Measurements from ENCODE around the gene GPR158. TPM values are rescaled to one million over a fixed set of nuclear protein-coding genes. Genes with fewer than 3 reads are reported as not detected.
A peak's percentile ranks its signal among the peaks of the same experiment; 100 is the strongest.
"Not testable (repeated sequence)": the region's sequence is repeated elsewhere in the genome, so short reads cannot be mapped to it uniquely, and the experiment has no call there.

The GPR158 gene
- total and polyA plus RNA-seq, 4 experiments from 2014 or later: not detected

DNA sequence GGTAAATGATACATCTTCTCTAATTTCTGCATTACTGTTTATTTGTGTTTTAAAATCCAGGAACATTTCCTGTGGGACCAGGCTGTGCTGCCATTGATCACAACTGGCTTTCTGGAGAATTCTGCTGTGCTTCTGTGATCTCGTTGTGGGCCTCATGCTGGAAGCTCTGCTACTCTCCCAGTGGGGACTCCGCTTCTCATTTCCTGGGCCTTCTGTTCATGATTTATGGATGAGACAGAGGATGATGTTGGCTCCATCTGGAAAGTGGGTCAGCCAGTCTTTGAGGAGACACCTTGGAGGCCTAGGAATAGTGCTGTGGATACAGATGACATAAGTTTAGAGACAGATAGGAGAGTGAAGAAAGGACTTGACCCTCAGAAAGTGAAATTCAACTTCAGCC is 15.2 kb upstream of the GPR158 start:
- no peaks in the 10 kb centered on the region for H3K36me3 Mint-ChIP-seq
- Histone ChIP-seq H3K27ac (ENCODE audit: low read depth, low read length) (no peak overlapping the region), H3K27me3 (ENCODE audit: insufficient read depth, low read length) (no peaks in the 10 kb centered on the region), H3K9me3 (ENCODE audit: control insufficient read depth in 1 of 2, low read length in 2 of 2) (no peaks in the 10 kb centered on the region), H3K36me3 (ENCODE audit: insufficient read depth, low read length) (no peaks in the 10 kb centered on the region), H3K4me1 (ENCODE audit: insufficient read depth, low read length) (no peaks in the 10 kb centered on the region), H3K4me3 (ENCODE audit: low read length in 2 of 2) (no peak overlapping the region)
- no peaks in the 10 kb centered on the region for H3K27me3 Mint-ChIP-seq
- ChIA-PET POLR2A (ENCODE audit: partially characterized antibody) (no interaction called here), CTCF (ENCODE audit: partially characterized antibody) (no interaction called here)
- intact Hi-C loops (cut with micrococcal nuclease): no loop called here
- peaks cover 0 to 14% (median 6%) of the 10 kb centered on the region in 8 donors for H3K9me3 Mint-ChIP-seq
- no peak overlapping the region for H3K4me3 Mint-ChIP-seq
- H3K27ac Mint-ChIP-seq: no peak overlapping the region
- no peaks in the 10 kb centered on the region for H3K4me1 Mint-ChIP-seq
- DNase-seq: no peak

DNA sequence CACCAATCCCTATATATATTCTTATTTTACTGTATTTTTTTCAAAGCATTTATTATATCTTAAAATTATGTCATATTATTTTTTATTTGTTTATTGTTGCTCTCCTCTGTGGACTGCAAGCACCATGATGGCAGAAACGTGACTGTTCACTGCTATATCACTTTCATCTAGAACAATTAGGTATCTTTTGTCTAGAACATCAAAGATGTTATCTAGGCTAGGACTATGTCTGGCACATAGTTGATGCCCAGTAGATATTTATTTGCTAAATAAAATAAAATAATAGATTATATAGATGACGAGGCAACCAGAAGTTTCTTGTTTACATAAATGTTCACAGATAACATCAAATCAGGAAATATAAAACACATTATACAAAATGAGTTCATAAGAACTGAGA is 12.4 kb upstream of the GPR158 start:
- Mint-ChIP-seq H3K4me3 (no peak overlapping the region), H3K4me1 (no peaks in the 10 kb centered on the region), H3K27me3 (peaks cover 1 to 9% of the 10 kb centered on the region in 2 donors), H3K27ac (no peak overlapping the region), H3K36me3 (no peaks in the 10 kb centered on the region), H3K9me3 (peaks cover 0 to 10% (median 6%) of the 10 kb centered on the region in 8 donors)
- DNase-seq: no peak
- intact Hi-C loops (cut with micrococcal nuclease): no loop called here
- ChIA-PET CTCF (ENCODE audit: partially characterized antibody) (no interaction called here), POLR2A (ENCODE audit: partially characterized antibody) (no interaction called here)
- no peak overlapping the region for H3K4me3 ChIP-seq (ENCODE audit: low read length in 2 of 2)
- no peaks in the 10 kb centered on the region for H3K4me1 ChIP-seq (ENCODE audit: insufficient read depth, low read length)
- H3K27me3 ChIP-seq (ENCODE audit: insufficient read depth, low read length): no peaks in the 10 kb centered on the region
- H3K27ac ChIP-seq (ENCODE audit: low read depth, low read length): no peak overlapping the region
- H3K9me3 ChIP-seq (ENCODE audit: control insufficient read depth in 1 of 2, low read length in 2 of 2): no peaks in the 10 kb centered on the region
- H3K36me3 ChIP-seq (ENCODE audit: insufficient read depth, low read length): no peaks in the 10 kb centered on the region

DNA sequence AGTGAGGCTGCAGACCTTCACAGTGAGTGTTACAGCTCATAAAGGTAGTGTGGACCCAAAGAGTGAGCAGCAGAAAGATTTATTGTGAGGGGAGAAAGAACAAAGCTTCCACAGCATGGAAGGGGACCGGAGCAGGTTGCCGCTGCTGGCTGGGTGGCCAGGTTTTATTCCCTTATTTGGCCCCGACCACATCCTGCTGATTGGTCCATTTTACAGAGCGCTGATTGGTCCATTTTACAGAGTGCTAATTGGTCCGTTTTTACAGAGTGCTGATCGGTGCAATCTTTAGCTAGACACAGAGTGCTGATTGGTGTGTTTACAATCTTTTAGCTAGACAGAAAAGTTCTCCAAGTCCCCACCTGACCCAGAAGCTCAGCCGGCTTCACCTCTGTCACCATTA is 11.3 kb upstream of the GPR158 start:
- H3K4me3 Mint-ChIP-seq; DNase-seq; H3K4me1 Mint-ChIP-seq; H3K9me3 ChIP-seq (ENCODE audit: control insufficient read depth in 1 of 2, low read length in 2 of 2); CTCF ChIA-PET (ENCODE audit: partially characterized antibody); H3K4me1 ChIP-seq (ENCODE audit: insufficient read depth, low read length); intact Hi-C loops (cut with micrococcal nuclease); H3K27ac Mint-ChIP-seq; H3K36me3 ChIP-seq (ENCODE audit: insufficient read depth, low read length); H3K27me3 ChIP-seq (ENCODE audit: insufficient read depth, low read length); POLR2A ChIA-PET (ENCODE audit: partially characterized antibody); H3K4me3 ChIP-seq (ENCODE audit: low read length in 2 of 2); H3K27ac ChIP-seq (ENCODE audit: low read depth, low read length); H3K36me3 Mint-ChIP-seq: not testable (repeated sequence)
- Mint-ChIP-seq H3K9me3 (peaks cover 2 to 10% (median 6%) of the 10 kb centered on the region in 8 donors), H3K27me3 (peaks cover 1 to 14% of the 10 kb centered on the region in 2 donors)

DNA sequence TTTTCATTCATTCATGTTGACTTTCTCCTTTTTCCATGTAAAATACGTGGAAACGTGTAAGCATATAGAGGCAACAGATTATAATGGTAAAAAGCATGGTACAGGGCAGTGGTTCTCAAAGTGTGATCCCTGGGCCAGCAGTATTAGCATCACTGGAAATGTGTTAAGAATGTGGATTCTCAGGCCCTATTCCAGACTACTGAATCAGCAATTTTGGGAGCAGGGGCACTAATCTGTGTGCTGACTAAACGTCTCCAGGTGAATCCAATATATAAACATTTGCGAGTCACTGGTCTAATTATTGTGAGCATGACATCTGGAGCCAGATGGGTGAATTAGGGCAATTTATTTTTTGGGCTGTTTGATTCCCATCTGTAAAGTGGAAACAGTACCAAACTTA is 5.1 kb upstream of the GPR158 start:
- Mint-ChIP-seq H3K4me1 (peaks cover 0 to 9% (median 2%) of the 10 kb centered on the region in 4 donors), H3K4me3 (no peak overlapping the region), H3K9me3 (peaks cover 5 to 10% (median 6%) of the 10 kb centered on the region in 8 donors), H3K27me3 (peaks cover 25 to 38% of the 10 kb centered on the region in 2 donors), H3K36me3 (no peaks in the 10 kb centered on the region), H3K27ac (no peak overlapping the region)
- Histone ChIP-seq H3K9me3 (ENCODE audit: control insufficient read depth in 1 of 2, low read length in 2 of 2) (no peaks in the 10 kb centered on the region), H3K27me3 (ENCODE audit: insufficient read depth, low read length) (peaks cover 8% of the 10 kb centered on the region), H3K27ac (ENCODE audit: low read depth, low read length) (no peak overlapping the region), H3K4me1 (ENCODE audit: insufficient read depth, low read length) (no peaks in the 10 kb centered on the region), H3K4me3 (ENCODE audit: low read length in 2 of 2) (no peak overlapping the region), H3K36me3 (ENCODE audit: insufficient read depth, low read length) (no peaks in the 10 kb centered on the region)
- intact Hi-C loops (cut with micrococcal nuclease): no loop called here
- ChIA-PET CTCF (ENCODE audit: partially characterized antibody) (no interaction called here), POLR2A (ENCODE audit: partially characterized antibody) (no interaction called here)
- DNase-seq: no peak

DNA sequence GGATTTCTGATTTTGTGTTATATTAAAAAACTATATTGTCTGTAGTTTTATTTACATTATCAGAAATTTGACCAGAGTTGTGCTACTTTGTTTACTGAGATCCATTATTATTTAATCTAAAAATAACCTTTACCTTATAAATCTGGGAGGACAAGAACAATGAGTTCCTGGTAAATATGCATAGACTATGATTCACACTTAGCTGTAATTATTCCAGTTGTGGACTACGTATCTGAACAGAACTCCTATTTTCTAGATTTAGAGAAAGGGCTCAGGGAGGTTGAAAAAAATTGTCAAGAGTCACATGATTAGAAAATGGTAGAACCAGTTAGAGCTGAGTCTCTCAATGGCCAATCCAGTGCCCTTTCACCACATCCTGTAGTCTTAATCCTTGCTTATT is 4.2 kb upstream of the GPR158 start:
- peaks cover 5 to 10% (median 6%) of the 10 kb centered on the region in 8 donors for H3K9me3 Mint-ChIP-seq
- Histone ChIP-seq H3K9me3 (ENCODE audit: control insufficient read depth in 1 of 2, low read length in 2 of 2) (no peaks in the 10 kb centered on the region), H3K27me3 (ENCODE audit: insufficient read depth, low read length) (peaks cover 8% of the 10 kb centered on the region), H3K27ac (ENCODE audit: low read depth, low read length) (no peak overlapping the region), H3K36me3 (ENCODE audit: insufficient read depth, low read length) (no peaks in the 10 kb centered on the region), H3K4me1 (ENCODE audit: insufficient read depth, low read length) (no peaks in the 10 kb centered on the region), H3K4me3 (ENCODE audit: low read length in 2 of 2) (no peak overlapping the region)
- no peak overlapping the region for H3K27ac Mint-ChIP-seq
- no peak for DNase-seq
- H3K4me1 Mint-ChIP-seq: peaks cover 0 to 9% (median 2%) of the 10 kb centered on the region in 4 donors
- H3K4me3 Mint-ChIP-seq: no peak overlapping the region
- ChIA-PET CTCF (ENCODE audit: partially characterized antibody) (no interaction called here), POLR2A (ENCODE audit: partially characterized antibody) (no interaction called here)
- intact Hi-C loops (cut with micrococcal nuclease): no loop called here
- H3K27me3 Mint-ChIP-seq: peaks cover 27 to 36% of the 10 kb centered on the region in 2 donors
- no peaks in the 10 kb centered on the region for H3K36me3 Mint-ChIP-seq

DNA sequence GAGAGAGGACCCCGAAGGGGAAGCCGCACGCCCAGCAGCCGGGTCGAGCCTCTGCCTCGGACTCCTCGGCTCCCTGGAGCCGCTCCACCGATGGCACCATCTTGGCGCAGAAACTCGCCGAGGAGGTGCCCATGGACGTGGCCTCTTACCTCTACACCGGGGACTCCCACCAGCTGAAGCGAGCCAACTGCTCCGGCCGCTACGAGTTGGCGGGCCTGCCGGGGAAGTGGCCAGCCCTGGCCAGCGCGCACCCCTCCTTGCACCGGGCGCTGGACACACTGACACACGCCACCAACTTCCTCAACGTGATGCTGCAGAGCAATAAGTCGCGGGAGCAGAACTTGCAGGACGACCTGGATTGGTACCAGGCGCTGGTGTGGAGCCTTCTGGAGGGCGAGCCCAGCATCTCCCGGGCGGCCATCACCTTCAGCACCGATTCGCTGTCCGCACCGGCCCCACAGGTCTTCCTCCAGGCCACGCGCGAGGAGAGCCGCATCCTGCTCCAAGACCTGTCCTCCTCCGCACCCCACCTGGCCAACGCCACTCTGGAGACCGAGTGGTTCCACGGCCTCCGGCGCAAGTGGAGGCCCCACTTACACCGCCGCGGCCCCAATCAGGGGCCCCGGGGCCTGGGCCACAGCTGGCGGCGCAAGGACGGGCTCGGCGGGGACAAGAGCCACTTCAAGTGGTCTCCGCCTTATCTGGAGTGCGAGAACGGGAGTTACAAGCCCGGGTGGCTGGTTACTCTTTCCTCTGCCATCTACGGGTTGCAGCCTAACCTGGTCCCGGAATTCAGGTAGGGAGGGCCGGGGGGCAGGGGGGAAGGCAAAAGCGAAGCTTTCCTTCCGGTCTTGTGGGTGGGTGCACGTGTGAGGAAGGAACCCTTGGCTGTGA is 973 bp downstream of the GPR158 start:
- H3K27ac Mint-ChIP-seq: no peak overlapping the region
- H3K27ac ChIP-seq (ENCODE audit: low read depth, low read length): no peak overlapping the region
- ChIA-PET POLR2A (ENCODE audit: partially characterized antibody) (no interaction called here), CTCF (ENCODE audit: partially characterized antibody) (no interaction called here)
- H3K36me3 Mint-ChIP-seq: no peaks in the 10 kb centered on the region
- H3K9me3 ChIP-seq (ENCODE audit: control insufficient read depth in 1 of 2, low read length in 2 of 2): no peaks in the 10 kb centered on the region
- peaks cover 13% of the 10 kb centered on the region for H3K27me3 ChIP-seq (ENCODE audit: insufficient read depth, low read length)
- H3K4me1 ChIP-seq (ENCODE audit: insufficient read depth, low read length): no peaks in the 10 kb centered on the region
- intact Hi-C loops (cut with micrococcal nuclease): no loop called here
- H3K4me3 ChIP-seq (ENCODE audit: low read length in 2 of 2): no peak overlapping the region
- H3K36me3 ChIP-seq (ENCODE audit: insufficient read depth, low read length): no peaks in the 10 kb centered on the region
- H3K27me3 Mint-ChIP-seq: peaks cover 32 to 42% of the 10 kb centered on the region in 2 donors
- H3K4me1 Mint-ChIP-seq: peaks cover 0 to 18% (median 2%) of the 10 kb centered on the region in 4 donors
- H3K9me3 Mint-ChIP-seq: peaks cover 2 to 8% (median 5%) of the 10 kb centered on the region in 8 donors
- no peak for DNase-seq
- H3K4me3 Mint-ChIP-seq: peak overlapping the region in 1 of 8 donors; percentile 53

DNA sequence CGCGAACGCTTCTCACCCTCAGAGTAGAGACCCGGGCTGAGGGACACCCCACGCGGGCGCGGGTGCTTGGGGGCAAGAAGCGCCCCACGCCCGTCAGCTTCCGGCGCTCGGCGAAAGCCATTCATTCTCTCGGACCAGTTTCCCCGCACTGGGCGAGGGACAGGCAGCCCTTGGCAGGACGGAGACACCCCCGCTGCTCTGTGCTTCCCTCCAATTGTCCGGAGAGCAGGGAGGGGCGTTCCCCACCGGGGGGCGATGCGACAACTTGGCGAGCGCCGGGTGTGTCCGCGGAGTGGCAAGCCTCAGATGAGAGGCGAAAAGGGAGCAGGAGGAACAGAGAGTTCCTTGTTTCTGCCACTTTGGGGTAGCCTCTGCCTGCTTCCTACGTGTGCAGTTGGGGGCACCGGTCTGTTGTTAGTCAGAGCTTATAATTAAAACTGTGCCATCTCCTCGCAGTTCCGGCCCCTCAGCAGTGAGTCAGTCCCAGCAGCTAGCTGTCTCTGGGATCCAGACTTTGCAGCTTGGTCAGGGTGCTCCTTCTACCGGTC is 1.7 kb downstream of the GPR158 start:
- ChIA-PET POLR2A (ENCODE audit: partially characterized antibody) (no interaction called here), CTCF (ENCODE audit: partially characterized antibody) (no interaction called here)
- DNase-seq: no peak
- Histone ChIP-seq H3K9me3 (ENCODE audit: control insufficient read depth in 1 of 2, low read length in 2 of 2) (no peaks in the 10 kb centered on the region), H3K27me3 (ENCODE audit: insufficient read depth, low read length) (peaks cover 13% of the 10 kb centered on the region), H3K4me1 (ENCODE audit: insufficient read depth, low read length) (no peaks in the 10 kb centered on the region), H3K27ac (ENCODE audit: low read depth, low read length) (no peak overlapping the region), H3K36me3 (ENCODE audit: insufficient read depth, low read length) (no peaks in the 10 kb centered on the region), H3K4me3 (ENCODE audit: low read length in 2 of 2) (no peak overlapping the region)
- H3K9me3 Mint-ChIP-seq: peaks cover 2 to 8% (median 5%) of the 10 kb centered on the region in 8 donors
- H3K4me3 Mint-ChIP-seq: peak overlapping the region in 5 of 8 donors; percentile 13 to 53 (median 41)
- H3K36me3 Mint-ChIP-seq: no peaks in the 10 kb centered on the region
- peaks cover 0 to 18% (median 2%) of the 10 kb centered on the region in 4 donors for H3K4me1 Mint-ChIP-seq
- intact Hi-C loops (cut with micrococcal nuclease): no loop called here
- peaks cover 30 to 41% of the 10 kb centered on the region in 2 donors for H3K27me3 Mint-ChIP-seq
- no peak overlapping the region for H3K27ac Mint-ChIP-seq

Measured in CD4-positive, alpha-beta memory T cell (primary cell).